ENCODE measurements around the gene CLBA1. TPM values are rescaled to one million over a fixed set of nuclear protein-coding genes. Genes with fewer than 3 reads are reported as not detected.
"Not testable (repeated sequence)": the region's sequence is repeated elsewhere in the genome, so short reads cannot be mapped to it uniquely, and the experiment has no call there.

Gene CLBA1
- total RNA-seq, 1 experiment from 2014 or later = 3.0 TPM

DNA sequence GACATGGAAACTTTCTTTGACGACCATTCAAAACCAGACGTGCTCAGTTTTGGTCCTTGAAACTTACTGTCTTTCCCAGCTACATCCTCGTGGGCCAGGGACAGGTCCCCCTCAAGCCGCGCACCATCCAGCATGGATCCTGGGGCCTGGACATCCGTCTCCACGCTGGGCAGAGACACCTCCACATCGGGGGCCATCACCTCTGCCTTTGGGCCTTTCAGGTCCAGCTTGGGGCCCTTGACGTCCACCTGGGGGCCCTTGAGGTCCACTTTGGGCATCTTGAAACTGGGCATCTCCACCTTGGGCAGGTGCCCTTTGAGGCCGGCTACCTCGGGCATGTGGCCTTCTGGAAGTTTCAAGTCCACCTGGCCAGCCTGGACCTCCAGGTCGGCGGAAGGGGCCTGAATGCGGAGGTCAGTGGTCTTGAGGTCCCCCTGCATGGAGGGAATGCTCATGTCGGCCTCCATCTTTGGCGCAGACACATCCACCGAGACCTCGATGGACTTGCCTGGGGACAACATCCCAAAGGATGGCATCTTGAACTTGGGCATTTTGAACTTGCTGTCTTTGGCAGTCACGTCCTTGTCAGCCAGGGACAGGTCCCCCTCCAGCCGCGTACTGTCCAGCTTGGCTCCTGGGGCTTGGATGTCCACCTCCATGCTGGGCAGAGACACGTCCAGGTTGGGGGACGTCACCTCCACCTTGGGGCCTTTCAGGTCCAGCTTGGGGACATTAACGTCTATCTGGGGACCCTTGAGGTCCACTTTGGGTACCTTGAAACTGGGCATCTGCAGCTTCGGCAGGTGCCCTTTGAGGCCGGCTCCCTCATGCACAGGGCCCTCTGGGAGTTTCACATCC is 43.9 kb upstream of the CLBA1 start:
- H3K4me1 ChIP-seq = no peaks in the 10 kb centered on the region
- ChIA-PET CTCF (interaction anchor here (0.6 to 1.3 kb wide), 8 partner anchors 14 to 208 kb away, joined by 3 to 9 read pairs (median 4); no protein-coding TSS in a partner anchor), POLR2A (no interaction called here)
- H3K4me3 Mint-ChIP-seq (ENCODE audit: unreplicated experiment) = no peak overlapping the region
- TF ChIP-seq, protein P1, sequence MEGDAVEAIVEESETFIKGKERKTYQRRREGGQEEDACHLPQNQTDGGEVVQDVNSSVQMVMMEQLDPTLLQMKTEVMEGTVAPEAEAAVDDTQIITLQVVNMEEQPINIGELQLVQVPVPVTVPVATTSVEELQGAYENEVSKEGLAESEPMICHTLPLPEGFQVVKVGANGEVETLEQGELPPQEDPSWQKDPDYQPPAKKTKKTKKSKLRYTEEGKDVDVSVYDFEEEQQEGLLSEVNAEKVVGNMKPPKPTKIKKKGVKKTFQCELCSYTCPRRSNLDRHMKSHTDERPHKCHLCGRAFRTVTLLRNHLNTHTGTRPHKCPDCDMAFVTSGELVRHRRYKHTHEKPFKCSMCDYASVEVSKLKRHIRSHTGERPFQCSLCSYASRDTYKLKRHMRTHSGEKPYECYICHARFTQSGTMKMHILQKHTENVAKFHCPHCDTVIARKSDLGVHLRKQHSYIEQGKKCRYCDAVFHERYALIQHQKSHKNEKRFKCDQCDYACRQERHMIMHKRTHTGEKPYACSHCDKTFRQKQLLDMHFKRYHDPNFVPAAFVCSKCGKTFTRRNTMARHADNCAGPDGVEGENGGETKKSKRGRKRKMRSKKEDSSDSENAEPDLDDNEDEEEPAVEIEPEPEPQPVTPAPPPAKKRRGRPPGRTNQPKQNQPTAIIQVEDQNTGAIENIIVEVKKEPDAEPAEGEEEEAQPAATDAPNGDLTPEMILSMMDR (IDR thresholded peaks at IDR 0.05; ENCODE audit: insufficient read depth in 1 of 2, low read depth in 1 of 2, low read length in 1 of 2, severe bottlenecking in 1 of 2, unreplicated experiment in 1 of 2) = no peak
- no peaks in the 10 kb centered on the region for H3K4me1 Mint-ChIP-seq (ENCODE audit: low read depth, unreplicated experiment)
- DNase-seq = peak in 1 of 2 experiments; percentile 30
- H3K27me3 Mint-ChIP-seq (ENCODE audit: insufficient read depth, unreplicated experiment) = peaks cover 7% of the 10 kb centered on the region
- H3K9me3 ChIP-seq = no peaks in the 10 kb centered on the region
- H3K9me3 Mint-ChIP-seq (ENCODE audit: unreplicated experiment) = no peaks in the 10 kb centered on the region
- BruUV-seq (replicated peaks) = no TSS peak
- H3K36me3 Mint-ChIP-seq (ENCODE audit: insufficient read depth, unreplicated experiment) = no peaks in the 10 kb centered on the region
- H3K27ac Mint-ChIP-seq (ENCODE audit: unreplicated experiment) = no peak overlapping the region
- H3K4me3 ChIP-seq (ENCODE audit: low read depth, low read length) = no peak overlapping the region
- no peaks in the 10 kb centered on the region for H3K36me3 ChIP-seq (ENCODE audit: control insufficient read depth, insufficient read depth, low read length)
- intact Hi-C loops (cut with micrococcal nuclease; ENCODE audit: unreplicated experiment) = loop anchor here (2.0 kb wide), 1 partner anchor 45 kb away; no protein-coding TSS in a partner anchor
- H3K27me3 ChIP-seq (replicated peaks; ENCODE audit: control insufficient read depth, insufficient read depth, low read length) = peaks cover 1% of the 10 kb centered on the region

DNA sequence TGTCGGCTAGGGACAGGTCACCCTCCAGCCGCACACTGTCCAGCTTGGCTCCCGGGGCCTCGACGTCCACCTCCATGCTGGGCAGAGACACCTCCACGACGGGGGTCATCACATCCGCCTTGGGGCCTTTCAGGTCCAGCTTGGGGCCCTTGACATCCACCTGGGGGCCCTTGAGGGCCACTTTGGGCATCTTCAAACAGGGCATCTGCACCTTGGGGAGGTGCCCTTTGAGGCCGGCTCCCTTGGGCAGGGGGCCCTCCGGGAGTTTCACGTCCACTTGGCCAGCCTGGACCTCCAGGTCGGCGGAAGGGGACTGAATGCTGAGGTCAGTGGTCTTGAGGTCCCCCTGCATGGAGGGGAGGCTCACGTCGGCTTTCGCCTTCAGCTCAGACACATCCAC is 43.0 kb upstream of the CLBA1 start:
- no peaks in the 10 kb centered on the region for H3K36me3 Mint-ChIP-seq (ENCODE audit: insufficient read depth, unreplicated experiment)
- DNase-seq = peak in 1 of 2 experiments; percentile 23
- no peak overlapping the region for H3K4me3 Mint-ChIP-seq (ENCODE audit: unreplicated experiment)
- no peak overlapping the region for H3K4me3 ChIP-seq (ENCODE audit: low read depth, low read length)
- no peak overlapping the region for H3K27ac Mint-ChIP-seq (ENCODE audit: unreplicated experiment)
- TF ChIP-seq, protein P1 (IDR thresholded peaks at IDR 0.05; ENCODE audit: insufficient read depth in 1 of 2, low read depth in 1 of 2, low read length in 1 of 2, severe bottlenecking in 1 of 2, unreplicated experiment in 1 of 2) = no peak
- no peaks in the 10 kb centered on the region for H3K9me3 Mint-ChIP-seq (ENCODE audit: unreplicated experiment)
- CTCF ChIA-PET = no interaction called here
- H3K27me3 ChIP-seq (replicated peaks; ENCODE audit: control insufficient read depth, insufficient read depth, low read length) = no peaks in the 10 kb centered on the region; the same call in none of the 2 replicates
- intact Hi-C loops (cut with micrococcal nuclease; ENCODE audit: unreplicated experiment) = no loop called here
- no peaks in the 10 kb centered on the region for H3K36me3 ChIP-seq (ENCODE audit: control insufficient read depth, insufficient read depth, low read length)
- H3K9me3 ChIP-seq = no peaks in the 10 kb centered on the region
- POLR2A ChIA-PET = no interaction called here
- peaks cover 7% of the 10 kb centered on the region for H3K27me3 Mint-ChIP-seq (ENCODE audit: insufficient read depth, unreplicated experiment)
- no TSS peak for BruUV-seq (replicated peaks)
- no peaks in the 10 kb centered on the region for H3K4me1 Mint-ChIP-seq (ENCODE audit: low read depth, unreplicated experiment)
- H3K4me1 ChIP-seq = no peaks in the 10 kb centered on the region

DNA sequence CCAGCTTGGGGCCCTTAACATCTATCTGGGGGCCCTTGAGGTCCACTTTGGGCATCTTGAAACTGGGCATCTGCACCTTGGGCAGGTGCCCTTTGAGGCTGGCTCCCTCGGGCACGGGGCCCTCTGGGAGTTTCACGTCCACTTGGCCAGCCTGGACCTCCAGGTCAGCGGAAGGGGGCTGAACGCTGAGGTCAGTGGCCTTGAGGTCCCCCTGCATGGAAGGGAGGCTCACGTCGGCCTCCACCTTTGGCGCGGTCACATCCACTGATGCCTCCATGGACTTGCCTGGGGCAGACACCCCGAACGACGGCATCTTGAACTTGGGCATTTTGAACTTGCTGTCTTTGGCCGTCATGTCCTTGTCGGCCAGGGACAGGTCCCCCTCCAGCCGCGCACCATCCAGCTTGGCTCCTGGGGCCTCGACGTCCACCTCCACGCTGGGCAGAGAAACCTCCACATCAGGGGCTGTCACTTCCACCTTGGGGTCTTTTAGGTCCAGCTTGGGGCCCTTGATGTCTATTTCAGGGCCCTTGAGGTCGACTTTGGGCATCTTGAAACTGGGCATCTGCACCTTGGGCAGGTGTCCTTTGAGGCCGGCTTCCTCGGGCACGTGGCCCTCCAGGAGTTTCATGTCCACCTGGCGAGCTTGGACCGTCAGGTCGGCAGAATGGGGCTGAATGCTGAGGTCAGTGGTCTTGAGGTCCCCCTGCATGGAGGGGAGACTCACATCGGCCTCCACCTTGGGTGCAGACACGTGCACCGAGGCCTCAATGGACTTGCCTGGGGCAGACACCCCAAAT is 42.2 kb upstream of the CLBA1 start:
- peak in 1 of 2 experiments; percentile 19 for DNase-seq
- intact Hi-C loops (cut with micrococcal nuclease; ENCODE audit: unreplicated experiment); H3K4me3 ChIP-seq (ENCODE audit: low read depth, low read length); H3K27ac Mint-ChIP-seq (ENCODE audit: unreplicated experiment); H3K36me3 ChIP-seq (ENCODE audit: control insufficient read depth, insufficient read depth, low read length); H3K9me3 ChIP-seq; BruUV-seq (replicated peaks); H3K27me3 ChIP-seq (replicated peaks; ENCODE audit: control insufficient read depth, insufficient read depth, low read length); H3K36me3 Mint-ChIP-seq (ENCODE audit: insufficient read depth, unreplicated experiment); POLR2A ChIA-PET; H3K4me3 Mint-ChIP-seq (ENCODE audit: unreplicated experiment); H3K4me1 ChIP-seq; CTCF ChIA-PET; H3K9me3 Mint-ChIP-seq (ENCODE audit: unreplicated experiment); H3K4me1 Mint-ChIP-seq (ENCODE audit: low read depth, unreplicated experiment); H3K27me3 Mint-ChIP-seq (ENCODE audit: insufficient read depth, unreplicated experiment): not testable (repeated sequence)

DNA sequence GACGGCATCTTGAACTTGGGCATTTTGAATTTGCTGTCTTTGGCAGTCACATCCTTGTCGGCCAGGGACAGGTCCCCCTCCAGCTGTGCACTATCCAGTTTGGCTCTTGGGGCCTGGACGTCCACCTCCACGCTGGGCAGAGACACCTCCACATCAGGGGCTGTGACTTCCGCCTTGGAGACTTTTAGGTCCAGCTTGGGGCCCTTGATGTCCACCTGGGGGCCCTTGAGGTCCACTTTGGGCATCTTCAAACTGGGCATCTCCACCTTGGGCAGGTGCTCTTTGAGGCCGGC is 41.6 kb upstream of the CLBA1 start:
- H3K4me3 Mint-ChIP-seq (ENCODE audit: unreplicated experiment); BruUV-seq (replicated peaks); POLR2A ChIA-PET; H3K4me1 ChIP-seq; CTCF ChIA-PET; DNase-seq; H3K9me3 ChIP-seq; H3K4me3 ChIP-seq (ENCODE audit: low read depth, low read length); H3K36me3 Mint-ChIP-seq (ENCODE audit: insufficient read depth, unreplicated experiment); H3K27me3 ChIP-seq (replicated peaks; ENCODE audit: control insufficient read depth, insufficient read depth, low read length); H3K27me3 Mint-ChIP-seq (ENCODE audit: insufficient read depth, unreplicated experiment); intact Hi-C loops (cut with micrococcal nuclease; ENCODE audit: unreplicated experiment); H3K27ac Mint-ChIP-seq (ENCODE audit: unreplicated experiment); H3K4me1 Mint-ChIP-seq (ENCODE audit: low read depth, unreplicated experiment); H3K36me3 ChIP-seq (ENCODE audit: control insufficient read depth, insufficient read depth, low read length); H3K9me3 Mint-ChIP-seq (ENCODE audit: unreplicated experiment): not testable (repeated sequence)

DNA sequence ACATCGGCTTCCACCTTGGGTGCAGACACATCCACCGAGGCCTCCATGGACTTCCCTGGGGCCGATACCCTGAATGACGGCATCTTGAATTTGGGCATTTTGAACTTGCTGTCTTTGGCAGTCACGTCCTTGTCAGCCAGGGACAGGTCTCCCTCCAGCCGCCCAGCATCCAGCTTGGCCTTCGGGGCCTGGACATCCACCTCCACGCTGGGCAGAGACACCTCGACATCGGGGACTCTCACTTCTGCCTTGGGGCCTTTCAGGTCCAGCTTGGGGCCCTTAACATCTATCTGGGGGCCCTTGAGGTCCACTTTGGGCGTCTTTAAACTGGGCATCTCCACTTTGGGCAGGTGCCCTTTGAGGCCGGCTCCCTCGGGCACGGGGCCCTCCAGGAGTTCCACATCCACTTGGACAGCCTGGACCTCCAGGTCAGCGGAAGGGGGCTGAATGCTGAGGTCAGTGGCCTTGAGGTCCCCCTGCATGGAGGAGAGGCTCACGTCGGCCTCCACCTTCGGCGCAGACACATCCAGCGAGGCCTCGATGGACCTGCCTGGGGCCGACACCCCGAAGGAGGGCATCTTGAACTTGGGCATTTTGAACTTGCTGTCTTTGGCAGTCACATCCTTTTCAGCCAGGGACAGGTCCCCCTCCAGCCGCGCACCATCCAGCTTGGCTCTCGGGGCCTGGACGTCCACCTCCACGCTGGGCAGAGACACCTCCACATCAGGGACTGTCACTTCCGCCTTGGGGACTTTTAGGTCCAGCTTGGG is 41.0 kb upstream of the CLBA1 start:
- H3K4me3 Mint-ChIP-seq (ENCODE audit: unreplicated experiment); H3K27me3 Mint-ChIP-seq (ENCODE audit: insufficient read depth, unreplicated experiment); H3K36me3 Mint-ChIP-seq (ENCODE audit: insufficient read depth, unreplicated experiment); POLR2A ChIA-PET; H3K4me1 ChIP-seq; H3K27me3 ChIP-seq (replicated peaks; ENCODE audit: control insufficient read depth, insufficient read depth, low read length); H3K4me1 Mint-ChIP-seq (ENCODE audit: low read depth, unreplicated experiment); H3K9me3 Mint-ChIP-seq (ENCODE audit: unreplicated experiment); H3K4me3 ChIP-seq (ENCODE audit: low read depth, low read length); intact Hi-C loops (cut with micrococcal nuclease; ENCODE audit: unreplicated experiment); H3K27ac Mint-ChIP-seq (ENCODE audit: unreplicated experiment); H3K9me3 ChIP-seq; CTCF ChIA-PET; H3K36me3 ChIP-seq (ENCODE audit: control insufficient read depth, insufficient read depth, low read length); BruUV-seq (replicated peaks): not testable (repeated sequence)
- DNase-seq = peak in 1 of 2 experiments; percentile 23

Measured in Caco-2 (cell line).